HuH-7 (cell line): ENCODE data around the gene IL6.
A peak's percentile ranks its signal among the peaks of the same experiment; 100 is the strongest.
"Not testable (repeated sequence)": the region's sequence is repeated elsewhere in the genome, so short reads cannot be mapped to it uniquely, and the experiment has no call there.

Experiments used
- DNase-seq: peaks from one replicate; pipeline ENCODE4 v3.0.0; 2011; ENCODE audit warnings: low spot score

Gene IL6

DNA sequence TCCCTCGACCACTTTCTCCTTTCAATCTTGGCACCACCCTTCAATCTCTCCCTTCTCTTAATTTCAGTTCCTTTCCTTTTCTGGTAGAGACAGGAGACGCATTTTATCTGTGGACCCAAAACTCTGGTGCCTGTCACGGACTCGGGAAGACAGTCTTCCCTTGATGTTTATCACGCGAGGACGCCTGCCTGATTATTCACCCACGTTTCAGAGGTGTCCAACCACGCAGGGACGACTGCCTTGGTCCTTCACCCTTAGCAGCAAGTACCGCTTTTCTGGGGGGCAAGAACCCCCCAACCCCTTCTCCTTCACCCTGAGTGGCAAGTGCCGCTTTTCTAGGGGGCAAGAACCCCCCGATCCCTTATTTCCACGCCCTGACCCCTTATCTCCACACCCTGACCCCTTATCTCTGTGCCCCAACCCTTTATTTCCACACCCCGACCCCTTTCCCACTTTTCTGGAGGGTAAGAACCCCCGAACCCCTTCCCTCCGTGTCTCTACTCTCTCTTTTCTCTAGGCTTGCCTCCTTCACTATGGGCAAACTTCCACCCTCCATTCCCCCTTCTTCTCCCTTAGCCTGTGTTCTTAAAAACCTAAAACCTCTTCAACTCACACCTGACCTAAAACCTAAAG is 22.9 kb upstream of the IL6 start:
- not testable (repeated sequence) for DNase-seq

- DNase-seq: not testable (repeated sequence)
Measured at GRCh38 chr7:22704722-22705121, 22.3 kb upstream of the IL6 start.

GRCh38 chr7:22705874-22706273 is 21.1 kb upstream of the IL6 start:
- DNase-seq: not testable (repeated sequence)

GRCh38 chr7:22707026-22707691 is 19.8 kb upstream of the IL6 start:
- DNase-seq: not testable (repeated sequence)

- not testable (repeated sequence) for DNase-seq
Measured at GRCh38 chr7:22708214-22708613, 18.8 kb upstream of the IL6 start.

DNA sequence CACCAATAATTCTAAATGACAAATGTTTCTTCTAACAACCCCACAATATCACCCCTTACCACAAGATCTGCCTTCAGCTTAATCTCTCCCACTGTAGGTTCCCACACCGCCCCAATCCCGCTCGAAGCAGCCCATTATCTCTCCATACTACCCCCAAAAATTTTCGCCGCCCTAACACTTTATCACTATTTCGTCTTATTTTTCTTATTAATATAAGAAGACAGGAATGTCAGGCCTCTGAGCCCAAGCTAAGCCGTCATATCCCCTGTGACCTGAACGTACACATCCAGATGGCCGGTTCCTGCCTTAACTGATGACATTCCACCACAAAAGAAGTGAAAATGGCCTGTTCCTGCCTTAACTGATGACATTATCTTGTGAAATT is 18.3 kb upstream of the IL6 start:
- not testable (repeated sequence) for DNase-seq

DNA sequence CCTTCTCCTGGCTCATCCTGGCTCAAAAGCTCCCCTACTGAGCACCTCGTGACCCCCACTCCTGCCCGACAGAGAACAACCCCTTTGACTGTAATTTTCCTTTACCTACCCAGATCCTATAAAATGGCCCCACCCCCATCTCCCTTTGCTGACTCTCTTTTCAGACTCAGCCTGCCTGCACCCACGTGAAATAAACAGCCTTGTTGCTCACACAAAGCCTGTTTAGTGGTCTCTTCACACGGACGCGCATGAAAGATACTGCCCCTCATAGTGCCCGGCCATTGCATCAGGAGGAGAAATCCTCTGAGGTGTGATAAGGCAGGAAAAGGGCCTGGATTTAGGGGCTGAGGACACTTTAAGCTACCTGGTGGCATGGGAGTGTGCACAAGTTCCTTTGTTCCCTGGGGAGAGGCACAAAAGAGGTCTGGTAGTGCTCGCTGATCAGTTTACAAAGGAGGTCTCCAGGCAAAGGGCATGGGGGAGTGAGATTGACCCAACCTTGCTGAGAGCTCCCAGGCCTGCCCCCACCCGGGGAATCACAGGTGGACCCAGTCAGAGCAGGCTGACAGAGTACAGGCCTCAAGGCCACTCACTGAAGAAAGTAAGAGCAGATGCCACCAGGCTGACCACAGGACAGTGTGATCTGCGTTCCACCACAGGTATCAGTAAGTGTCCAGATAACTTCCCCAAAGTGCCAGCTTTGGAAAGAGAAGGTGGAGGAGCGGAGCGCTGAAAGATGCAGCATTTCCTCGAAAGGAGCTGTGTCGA is 17.8 kb upstream of the IL6 start:
- not testable (repeated sequence) for DNase-seq

GRCh38 chr7:22709857-22710256 is 17.1 kb upstream of the IL6 start:
- DNase-seq: no peak

GRCh38 chr7:22712999-22713398 is 14.0 kb upstream of the IL6 start:
- DNase-seq: no peak

DNA sequence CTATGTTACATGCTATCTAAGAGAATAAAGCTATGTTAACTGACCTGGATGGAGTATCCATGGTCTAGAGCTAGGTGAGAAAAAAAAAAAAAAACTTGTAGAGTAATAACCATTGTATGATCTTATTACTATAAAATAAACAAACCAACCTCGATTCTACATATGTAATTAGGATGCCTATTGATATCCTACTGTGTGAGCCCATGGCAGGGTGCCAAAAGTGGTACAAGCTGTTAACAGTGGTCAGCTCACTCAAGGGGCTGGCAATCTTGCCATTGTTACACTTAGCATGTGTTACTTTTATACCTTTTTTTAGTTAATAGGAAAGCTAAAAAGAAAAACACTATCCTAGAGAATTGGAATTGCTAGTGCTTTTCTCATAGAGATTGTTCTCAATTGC is 13.5 kb upstream of the IL6 start:
- no peak for DNase-seq

- no peak for DNase-seq
Measured at GRCh38 chr7:22715969-22716368, 11.0 kb upstream of the IL6 start.

DNA sequence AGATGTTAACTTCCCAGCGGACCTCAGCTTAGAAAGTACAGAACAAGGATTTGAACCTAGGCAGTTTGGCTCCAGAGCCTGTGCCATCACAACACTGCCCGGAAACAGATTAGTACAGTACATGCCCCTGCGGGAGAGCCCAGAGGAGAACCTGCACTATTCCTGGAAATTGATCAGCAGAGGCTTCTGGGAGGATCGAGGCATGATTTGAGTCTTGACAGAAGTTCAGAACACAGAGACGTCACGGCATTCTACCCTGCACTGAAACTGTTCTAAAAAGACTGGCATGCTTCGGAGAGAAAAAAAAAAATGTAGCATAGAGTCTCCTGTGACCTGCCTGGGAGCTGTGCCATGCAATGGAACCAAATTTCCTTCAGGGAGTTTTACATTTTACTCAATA is 9.2 kb upstream of the IL6 start:
- no peak for DNase-seq

DNA sequence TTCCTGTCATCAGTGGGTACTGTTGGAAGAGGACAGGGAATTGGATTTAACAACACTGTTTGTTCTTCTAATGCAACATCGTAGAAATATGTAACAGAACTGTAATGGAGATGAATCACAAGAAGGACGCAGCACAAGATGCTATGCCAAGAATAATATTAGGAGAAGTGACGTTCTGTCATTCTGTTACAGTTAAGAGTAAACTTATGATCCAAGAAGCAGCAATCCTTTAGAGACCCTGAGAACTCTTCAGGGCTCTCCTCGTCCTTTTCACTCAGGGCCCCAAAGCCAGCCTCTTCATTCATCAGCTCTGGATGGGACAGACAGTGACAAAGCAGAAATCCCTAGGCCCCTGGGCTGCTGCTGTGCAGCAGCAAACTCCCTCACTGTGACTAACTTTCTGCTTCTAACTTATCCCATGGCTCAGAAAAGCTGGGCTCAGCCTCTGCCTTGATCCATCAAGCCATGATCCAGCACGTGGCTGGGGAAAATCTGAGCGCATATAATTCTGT is 8.7 kb upstream of the IL6 start:
- DNase-seq: no peak

- no peak for DNase-seq
Measured at GRCh38 chr7:22718911-22719420, 8.0 kb upstream of the IL6 start.

- no peak for DNase-seq
Measured at GRCh38 chr7:22720791-22721786, 5.9 kb upstream of the IL6 start.

DNA sequence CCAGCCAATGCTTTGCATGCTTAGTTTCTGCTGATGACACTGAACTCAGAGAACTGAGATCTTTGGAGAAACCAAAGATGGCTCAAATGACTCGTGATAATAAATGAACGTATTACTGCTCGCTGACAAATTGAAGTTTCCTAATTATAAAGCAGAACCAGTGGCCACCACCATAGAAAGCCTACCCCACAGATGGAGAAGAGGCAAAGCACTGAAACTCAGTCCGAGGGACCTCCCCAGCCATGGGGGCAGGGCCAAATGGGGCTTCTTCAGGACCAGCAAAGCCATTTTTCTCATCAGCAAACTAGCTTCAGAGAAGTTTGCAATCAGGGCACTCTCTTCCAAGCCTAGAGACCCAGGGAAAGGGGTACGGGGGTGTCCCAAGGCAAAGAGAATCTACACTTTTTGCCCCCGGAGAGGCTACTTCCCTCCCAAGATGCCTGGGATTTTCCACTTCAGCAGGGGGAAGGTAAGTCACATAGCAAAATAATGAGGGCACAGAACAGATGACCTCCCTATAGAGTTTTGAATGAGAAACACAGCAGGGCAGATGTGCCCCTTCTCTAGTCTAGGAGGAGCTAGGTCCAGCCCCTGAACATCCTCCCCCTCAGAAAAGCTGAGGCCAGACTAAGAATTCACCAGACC is 4.3 kb upstream of the IL6 start:
- no peak for DNase-seq

GRCh38 chr7:22723181-22723601 is 3.8 kb upstream of the IL6 start:
- no peak for DNase-seq

DNA sequence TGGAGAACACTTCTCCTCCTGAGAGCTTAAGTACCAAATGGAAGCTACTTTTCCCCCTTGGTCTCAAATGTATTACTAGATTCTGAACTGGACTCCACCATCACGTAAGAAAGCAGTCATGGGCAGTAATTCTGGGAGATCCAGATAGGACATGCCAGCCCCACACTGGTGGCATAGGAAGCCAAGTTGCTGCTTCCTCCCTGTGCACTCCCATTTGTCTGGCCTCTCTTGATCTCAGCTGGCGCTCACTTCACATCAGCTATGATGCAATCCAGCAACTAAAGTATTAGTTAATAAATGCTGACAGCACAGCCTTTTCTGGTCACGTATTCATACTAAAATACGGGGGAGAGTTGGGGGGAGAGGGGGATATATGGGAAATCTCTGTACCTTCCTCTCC is 3.4 kb upstream of the IL6 start:
- DNase-seq: no peak

- no peak for DNase-seq
Measured at GRCh38 chr7:22724861-22725260, 2.1 kb upstream of the IL6 start.

DNA sequence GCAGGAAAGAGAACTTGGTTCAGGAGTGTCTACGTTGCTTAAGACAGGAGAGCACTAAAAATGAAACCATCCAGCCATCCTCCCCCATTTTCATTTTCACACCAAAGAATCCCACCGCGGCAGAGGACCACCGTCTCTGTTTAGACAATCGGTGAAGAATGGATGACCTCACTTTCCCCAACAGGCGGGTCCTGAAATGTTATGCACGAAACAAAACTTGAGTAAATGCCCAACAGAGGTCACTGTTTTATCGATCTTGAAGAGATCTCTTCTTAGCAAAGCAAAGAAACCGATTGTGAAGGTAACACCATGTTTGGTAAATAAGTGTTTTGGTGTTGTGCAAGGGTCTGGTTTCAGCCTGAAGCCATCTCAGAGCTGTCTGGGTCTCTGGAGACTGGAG is 1.4 kb upstream of the IL6 start:
- peak; percentile 57 for DNase-seq

DNA sequence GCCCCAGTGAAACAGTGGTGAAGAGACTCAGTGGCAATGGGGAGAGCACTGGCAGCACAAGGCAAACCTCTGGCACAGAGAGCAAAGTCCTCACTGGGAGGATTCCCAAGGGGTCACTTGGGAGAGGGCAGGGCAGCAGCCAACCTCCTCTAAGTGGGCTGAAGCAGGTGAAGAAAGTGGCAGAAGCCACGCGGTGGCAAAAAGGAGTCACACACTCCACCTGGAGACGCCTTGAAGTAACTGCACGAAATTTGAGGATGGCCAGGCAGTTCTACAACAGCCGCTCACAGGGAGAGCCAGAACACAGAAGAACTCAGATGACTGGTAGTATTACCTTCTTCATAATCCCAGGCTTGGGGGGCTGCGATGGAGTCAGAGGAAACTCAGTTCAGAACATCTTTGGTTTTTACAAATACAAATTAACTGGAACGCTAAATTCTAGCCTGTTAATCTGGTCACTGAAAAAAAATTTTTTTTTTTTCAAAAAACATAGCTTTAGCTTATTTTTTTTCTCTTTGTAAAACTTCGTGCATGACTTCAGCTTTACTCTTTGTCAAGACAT is 574 bp upstream of the IL6 start:
- DNase-seq: peak; percentile 74
